ENCODE measurements around the gene PEF1.

DNA sequence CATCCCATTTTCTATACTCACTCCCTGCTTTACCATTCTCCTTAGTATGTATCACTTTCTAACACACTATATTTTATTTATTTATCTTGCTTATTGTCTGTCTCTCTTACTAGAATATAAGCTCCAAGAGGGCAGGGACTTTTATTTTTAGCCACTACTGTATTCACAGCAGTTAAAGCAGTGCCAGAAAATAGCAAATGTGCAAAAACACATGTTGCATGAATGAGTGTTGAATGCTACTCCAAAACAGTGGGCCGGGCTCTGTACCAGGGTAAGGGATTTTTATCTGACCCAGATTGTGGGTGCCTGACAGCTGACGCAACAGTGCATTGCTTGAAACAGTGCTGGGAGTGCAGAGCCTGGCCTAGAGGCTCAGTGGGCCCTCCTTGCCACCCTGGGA is 34.4 kb upstream of the PEF1 start:
- TF ChIP-seq NFIC (IDR thresholded peaks at IDR 0.05) (no peak), EP300 (IDR thresholded peaks at IDR 0.05; ENCODE audit: borderline replicate concordance) (no peak), FOXM1 (IDR thresholded peaks at IDR 0.05; ENCODE audit: borderline replicate concordance, low read depth) (no peak), CREB1 (IDR thresholded peaks at IDR 0.05; ENCODE audit: low read depth) (no peak)
- TF ChIP-seq, protein P1, sequence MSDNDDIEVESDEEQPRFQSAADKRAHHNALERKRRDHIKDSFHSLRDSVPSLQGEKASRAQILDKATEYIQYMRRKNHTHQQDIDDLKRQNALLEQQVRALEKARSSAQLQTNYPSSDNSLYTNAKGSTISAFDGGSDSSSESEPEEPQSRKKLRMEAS (IDR thresholded peaks at IDR 0.05): no peak
- TF ChIP-seq, protein P2, sequence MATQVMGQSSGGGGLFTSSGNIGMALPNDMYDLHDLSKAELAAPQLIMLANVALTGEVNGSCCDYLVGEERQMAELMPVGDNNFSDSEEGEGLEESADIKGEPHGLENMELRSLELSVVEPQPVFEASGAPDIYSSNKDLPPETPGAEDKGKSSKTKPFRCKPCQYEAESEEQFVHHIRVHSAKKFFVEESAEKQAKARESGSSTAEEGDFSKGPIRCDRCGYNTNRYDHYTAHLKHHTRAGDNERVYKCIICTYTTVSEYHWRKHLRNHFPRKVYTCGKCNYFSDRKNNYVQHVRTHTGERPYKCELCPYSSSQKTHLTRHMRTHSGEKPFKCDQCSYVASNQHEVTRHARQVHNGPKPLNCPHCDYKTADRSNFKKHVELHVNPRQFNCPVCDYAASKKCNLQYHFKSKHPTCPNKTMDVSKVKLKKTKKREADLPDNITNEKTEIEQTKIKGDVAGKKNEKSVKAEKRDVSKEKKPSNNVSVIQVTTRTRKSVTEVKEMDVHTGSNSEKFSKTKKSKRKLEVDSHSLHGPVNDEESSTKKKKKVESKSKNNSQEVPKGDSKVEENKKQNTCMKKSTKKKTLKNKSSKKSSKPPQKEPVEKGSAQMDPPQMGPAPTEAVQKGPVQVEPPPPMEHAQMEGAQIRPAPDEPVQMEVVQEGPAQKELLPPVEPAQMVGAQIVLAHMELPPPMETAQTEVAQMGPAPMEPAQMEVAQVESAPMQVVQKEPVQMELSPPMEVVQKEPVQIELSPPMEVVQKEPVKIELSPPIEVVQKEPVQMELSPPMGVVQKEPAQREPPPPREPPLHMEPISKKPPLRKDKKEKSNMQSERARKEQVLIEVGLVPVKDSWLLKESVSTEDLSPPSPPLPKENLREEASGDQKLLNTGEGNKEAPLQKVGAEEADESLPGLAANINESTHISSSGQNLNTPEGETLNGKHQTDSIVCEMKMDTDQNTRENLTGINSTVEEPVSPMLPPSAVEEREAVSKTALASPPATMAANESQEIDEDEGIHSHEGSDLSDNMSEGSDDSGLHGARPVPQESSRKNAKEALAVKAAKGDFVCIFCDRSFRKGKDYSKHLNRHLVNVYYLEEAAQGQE (IDR thresholded peaks at IDR 0.05; ENCODE audit: low read depth): no peak
